HG03103 (cell line): ENCODE results near the gene TBC1D5.
"Not testable (repeated sequence)": the region's sequence is repeated elsewhere in the genome, so short reads cannot be mapped to it uniquely, and the experiment has no call there.

Source experiments
- ATAC-seq: cut with Tn5 transposase; IDR thresholded peaks from one replicate; pipeline ENCODE4 v1.9.1; 2021; ENCODE audit warnings: low read depth; ENCODE audit not compliant: unreplicated experiment

The TBC1D5 gene

GRCh38 chr3:17129556-17129955 lies 612.9 kb downstream of the TBC1D5 start:
- ATAC-seq, result no peak

- ATAC-seq, result not testable (repeated sequence)
Observed at GRCh38 chr3:17128671-17129070, 613.8 kb downstream of the TBC1D5 start.

GRCh38 chr3:17125738-17126442 lies 616.5 kb downstream of the TBC1D5 start:
- ATAC-seq, result no peak

- no peak for ATAC-seq
Observed at GRCh38 chr3:17122758-17123157, 619.7 kb downstream of the TBC1D5 start.

GRCh38 chr3:17121336-17121735 lies 621.1 kb downstream of the TBC1D5 start:
- ATAC-seq, result no peak

GRCh38 chr3:17120115-17120514 lies 622.3 kb downstream of the TBC1D5 start:
- no peak for ATAC-seq

- no peak for ATAC-seq
Observed at GRCh38 chr3:17119201-17120072, 623.0 kb downstream of the TBC1D5 start.

- no peak for ATAC-seq
Observed at GRCh38 chr3:17118771-17119170, 623.7 kb downstream of the TBC1D5 start.

GRCh38 chr3:17116007-17116600 lies 626.3 kb downstream of the TBC1D5 start:
- no peak for ATAC-seq

- ATAC-seq, result no peak
Observed at GRCh38 chr3:17115186-17115585, 627.2 kb downstream of the TBC1D5 start.

GRCh38 chr3:17111586-17111985 lies 630.8 kb downstream of the TBC1D5 start:
- no peak for ATAC-seq

- no peak for ATAC-seq
Observed at GRCh38 chr3:17110660-17111396, 631.6 kb downstream of the TBC1D5 start.
